Measurements from ENCODE around the gene FAAP100.
"Not testable (repeated sequence)": the region's sequence is repeated elsewhere in the genome, so short reads cannot be mapped to it uniquely, and the experiment has no call there.

FAAP100 gene

DNA sequence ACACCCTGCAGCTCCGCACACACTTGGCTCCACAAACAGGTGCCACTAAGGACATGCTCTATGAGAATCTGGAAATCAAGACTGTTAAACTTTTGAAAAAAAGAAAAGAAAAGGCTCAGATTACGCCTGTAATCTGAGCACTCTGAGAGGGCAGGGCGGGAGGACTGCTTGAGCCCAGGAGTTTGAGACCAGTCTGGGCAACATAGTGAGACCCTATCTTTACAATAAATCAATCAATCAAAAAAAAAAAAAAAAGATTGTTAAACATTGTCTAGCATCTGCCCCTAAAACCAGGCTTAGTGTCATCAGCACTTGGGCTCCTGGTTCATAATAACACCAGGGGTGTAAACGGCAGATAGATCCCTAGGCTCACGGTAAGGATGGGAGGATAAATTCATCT is 37.5 kb upstream of the FAAP100 start:
- TF ChIP-seq, protein P1, sequence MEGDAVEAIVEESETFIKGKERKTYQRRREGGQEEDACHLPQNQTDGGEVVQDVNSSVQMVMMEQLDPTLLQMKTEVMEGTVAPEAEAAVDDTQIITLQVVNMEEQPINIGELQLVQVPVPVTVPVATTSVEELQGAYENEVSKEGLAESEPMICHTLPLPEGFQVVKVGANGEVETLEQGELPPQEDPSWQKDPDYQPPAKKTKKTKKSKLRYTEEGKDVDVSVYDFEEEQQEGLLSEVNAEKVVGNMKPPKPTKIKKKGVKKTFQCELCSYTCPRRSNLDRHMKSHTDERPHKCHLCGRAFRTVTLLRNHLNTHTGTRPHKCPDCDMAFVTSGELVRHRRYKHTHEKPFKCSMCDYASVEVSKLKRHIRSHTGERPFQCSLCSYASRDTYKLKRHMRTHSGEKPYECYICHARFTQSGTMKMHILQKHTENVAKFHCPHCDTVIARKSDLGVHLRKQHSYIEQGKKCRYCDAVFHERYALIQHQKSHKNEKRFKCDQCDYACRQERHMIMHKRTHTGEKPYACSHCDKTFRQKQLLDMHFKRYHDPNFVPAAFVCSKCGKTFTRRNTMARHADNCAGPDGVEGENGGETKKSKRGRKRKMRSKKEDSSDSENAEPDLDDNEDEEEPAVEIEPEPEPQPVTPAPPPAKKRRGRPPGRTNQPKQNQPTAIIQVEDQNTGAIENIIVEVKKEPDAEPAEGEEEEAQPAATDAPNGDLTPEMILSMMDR (IDR thresholded peaks at IDR 0.05; ENCODE audit: extremely low read depth, missing control alignments): no peak
- no peak for DNase-seq (ENCODE audit: low spot score)

DNA sequence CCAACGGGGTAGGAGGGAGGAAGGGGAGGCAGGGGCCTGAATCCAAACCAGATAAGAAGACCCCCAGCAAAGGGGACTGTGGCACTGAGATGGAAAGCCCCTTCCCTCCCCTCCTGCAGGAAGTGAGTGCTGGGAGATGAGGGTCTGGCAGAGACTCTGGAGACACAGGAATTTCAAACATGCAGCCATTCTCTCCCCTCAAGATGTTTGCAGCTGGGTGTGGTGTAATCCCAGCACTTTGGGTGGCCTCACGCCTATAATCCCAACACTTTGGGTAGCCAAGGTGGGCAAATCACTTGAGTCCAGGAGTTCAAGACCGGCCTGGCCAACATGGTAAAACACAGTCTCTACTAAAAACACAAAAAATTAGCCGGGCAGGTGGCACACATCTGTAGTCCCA is 33.9 kb upstream of the FAAP100 start:
- TF ChIP-seq, protein P1 (IDR thresholded peaks at IDR 0.05; ENCODE audit: extremely low read depth, missing control alignments): no peak
- DNase-seq (ENCODE audit: low spot score): no peak

DNA sequence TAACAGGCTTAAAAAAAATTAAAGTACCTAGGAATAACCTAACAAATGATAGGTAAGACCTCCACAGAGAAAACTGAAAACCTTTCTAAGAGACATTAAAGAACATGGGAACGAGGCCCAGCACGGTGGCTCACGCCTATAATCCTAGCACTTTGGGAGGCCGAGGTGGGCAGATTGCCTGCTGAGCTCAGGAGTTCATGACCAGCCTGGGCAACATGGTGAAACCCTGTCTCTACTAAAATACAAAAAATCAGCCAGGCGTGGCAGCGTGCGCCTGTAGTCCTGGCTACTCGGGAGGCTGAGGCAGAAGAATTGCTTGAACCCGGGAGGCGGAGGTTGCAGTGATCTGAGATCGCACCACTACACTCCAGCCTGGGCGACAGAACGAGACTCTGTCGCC is 32.6 kb upstream of the FAAP100 start:
- DNase-seq (ENCODE audit: low spot score): not testable (repeated sequence)

DNA sequence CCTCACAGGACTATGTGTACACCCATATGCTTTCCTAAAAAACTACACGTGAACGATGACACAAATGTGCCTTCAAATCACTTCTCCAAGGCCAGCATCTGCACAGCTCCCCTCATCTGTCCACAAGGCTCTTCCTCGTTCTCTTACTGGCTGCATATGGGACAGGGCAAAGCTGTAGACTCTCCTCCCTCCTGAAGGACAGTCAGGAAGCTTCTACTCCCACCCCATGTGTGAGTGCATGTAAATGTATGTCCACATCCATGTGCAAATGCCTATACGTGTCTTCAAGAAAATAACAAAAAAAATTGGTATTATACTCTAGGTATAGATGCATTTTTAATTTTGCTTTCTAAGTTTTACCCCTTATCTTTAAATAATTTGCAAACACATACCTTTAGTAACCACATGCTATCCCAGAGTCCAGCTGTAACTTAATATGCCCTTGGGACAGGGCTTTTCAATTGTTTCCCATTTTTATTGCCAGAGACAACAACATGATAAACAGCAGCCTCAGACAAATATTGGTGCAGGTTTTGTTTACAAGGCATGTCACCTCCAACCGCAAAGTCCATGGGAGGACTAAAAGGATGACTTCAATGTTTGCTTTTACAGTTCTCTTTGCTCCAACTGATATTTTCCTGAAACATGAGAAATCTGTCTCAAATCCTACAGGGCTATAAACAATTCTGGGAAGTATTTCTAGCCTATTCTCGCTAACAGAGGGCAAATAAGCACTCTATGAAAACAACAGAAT is 31.6 kb upstream of the FAAP100 start:
- no peak for DNase-seq (ENCODE audit: low spot score)

DNA sequence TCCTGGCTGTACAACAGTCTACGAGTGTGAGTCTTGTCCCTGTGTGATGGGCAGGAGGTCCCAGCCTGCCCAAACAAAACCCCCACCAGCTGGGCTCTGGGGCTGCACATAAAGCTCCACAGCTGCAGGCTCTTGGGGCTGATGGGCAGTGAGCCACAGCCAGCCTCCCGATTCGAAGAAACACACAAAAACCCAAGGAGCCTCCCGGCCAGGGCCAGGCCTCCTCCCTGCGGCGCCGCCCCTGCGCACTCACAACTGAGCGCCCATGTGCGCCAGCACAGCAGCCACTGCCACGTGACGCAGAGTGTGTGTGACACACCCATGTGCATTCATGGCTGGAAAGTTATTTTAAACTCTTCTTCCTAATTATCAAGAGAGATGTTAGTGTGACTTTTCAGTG is 30.6 kb upstream of the FAAP100 start:
- no peak for DNase-seq (ENCODE audit: low spot score)
- TF ChIP-seq, protein P1 (IDR thresholded peaks at IDR 0.05; ENCODE audit: extremely low read depth, missing control alignments): no peak

More for the DNA sequence above, 31.6 kb upstream of the FAAP100 start:
- TF ChIP-seq, protein P1 (IDR thresholded peaks at IDR 0.05; ENCODE audit: extremely low read depth, missing control alignments): no peak

DNA sequence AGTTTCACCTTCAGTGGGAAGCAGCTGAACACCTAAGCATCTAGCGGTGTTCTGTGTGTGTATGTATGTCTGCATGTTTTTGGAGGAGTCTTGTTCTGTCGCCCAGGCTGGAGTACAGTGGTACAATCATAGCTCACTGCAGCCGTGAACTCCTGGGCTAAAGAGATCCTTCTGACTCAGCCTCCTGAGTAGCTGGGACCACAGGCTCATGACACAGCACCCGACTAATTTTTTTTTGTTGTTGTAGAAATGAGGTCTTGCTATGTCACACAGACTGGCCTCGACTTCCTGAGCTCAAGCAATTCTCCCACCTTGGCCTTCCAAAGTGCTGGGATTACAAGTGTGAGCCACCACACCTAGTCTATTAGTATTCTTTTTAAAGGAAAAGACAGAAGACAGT is 30.2 kb upstream of the FAAP100 start:
- TF ChIP-seq, protein P1 (IDR thresholded peaks at IDR 0.05; ENCODE audit: extremely low read depth, missing control alignments): no peak
- DNase-seq (ENCODE audit: low spot score): no peak

DNA sequence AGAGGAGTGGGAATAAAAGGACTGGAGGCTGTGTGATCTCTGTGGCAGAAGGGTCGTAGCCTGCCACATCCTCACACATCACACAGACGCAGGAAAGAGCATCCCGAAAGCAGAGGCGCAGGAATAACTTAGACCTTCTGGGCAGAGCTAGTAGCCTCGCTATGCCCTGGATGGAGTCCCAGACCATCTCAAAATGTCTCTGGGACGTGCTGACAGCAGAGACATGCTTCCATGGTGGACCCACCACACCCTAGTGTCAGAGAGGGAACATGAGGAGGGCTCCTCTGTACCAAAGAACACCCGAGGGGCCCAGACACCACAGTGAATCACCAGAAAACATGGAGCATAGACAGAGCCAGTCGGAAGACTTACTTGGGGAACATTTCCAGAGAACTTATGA is 29.6 kb upstream of the FAAP100 start:
- no peak for DNase-seq (ENCODE audit: low spot score)
- TF ChIP-seq, protein P1 (IDR thresholded peaks at IDR 0.05; ENCODE audit: extremely low read depth, missing control alignments): no peak

DNA sequence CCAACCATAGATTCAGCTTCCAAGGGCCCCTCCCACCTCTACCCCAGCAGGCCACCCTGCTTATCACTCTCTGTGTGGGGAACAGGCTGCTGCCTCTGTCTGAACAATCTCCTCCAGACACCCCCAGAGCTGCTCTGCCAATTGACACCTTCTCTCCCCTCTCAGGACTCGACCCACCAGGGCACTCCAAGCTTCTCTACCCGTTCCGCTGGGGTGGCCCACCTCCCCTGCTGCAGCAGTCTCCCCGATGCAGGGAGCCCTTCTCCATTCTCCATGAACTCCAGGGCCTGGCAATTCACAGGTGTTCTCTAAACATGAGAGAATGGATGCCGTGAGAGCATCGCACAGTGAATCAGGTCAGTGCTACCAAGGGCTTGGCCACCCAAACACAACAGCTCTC is 28.3 kb upstream of the FAAP100 start:
- no peak for DNase-seq (ENCODE audit: low spot score)
- TF ChIP-seq, protein P1 (IDR thresholded peaks at IDR 0.05; ENCODE audit: extremely low read depth, missing control alignments): no peak

Measured in GM20000 (cell line).